Epithelial cell of esophagus (primary cell): ENCODE data around the gene AFAP1.

Experiments used
- DNase-seq: peaks from one replicate; pipeline ENCODE4 v3.0.0; 2010; ENCODE audit warnings: low read depth
- H3K4me3 ChIP-seq: 2 replicates; pipeline ENCODE4 v1.5.1; 2011; ENCODE audit warnings: mild to moderate bottlenecking, low read length, control low read depth
- TF ChIP-seq, protein P1 (sequence below): IDR thresholded peaks from 2 replicates; pipeline ENCODE4 v1.5.1; 2011; ENCODE audit warnings: low read depth, mild to moderate bottlenecking, low read length, control low read depth, inconsistent platforms; ENCODE audit not compliant: insufficient read depth; ENCODE audit errors: missing control alignments

The AFAP1 gene

DNA sequence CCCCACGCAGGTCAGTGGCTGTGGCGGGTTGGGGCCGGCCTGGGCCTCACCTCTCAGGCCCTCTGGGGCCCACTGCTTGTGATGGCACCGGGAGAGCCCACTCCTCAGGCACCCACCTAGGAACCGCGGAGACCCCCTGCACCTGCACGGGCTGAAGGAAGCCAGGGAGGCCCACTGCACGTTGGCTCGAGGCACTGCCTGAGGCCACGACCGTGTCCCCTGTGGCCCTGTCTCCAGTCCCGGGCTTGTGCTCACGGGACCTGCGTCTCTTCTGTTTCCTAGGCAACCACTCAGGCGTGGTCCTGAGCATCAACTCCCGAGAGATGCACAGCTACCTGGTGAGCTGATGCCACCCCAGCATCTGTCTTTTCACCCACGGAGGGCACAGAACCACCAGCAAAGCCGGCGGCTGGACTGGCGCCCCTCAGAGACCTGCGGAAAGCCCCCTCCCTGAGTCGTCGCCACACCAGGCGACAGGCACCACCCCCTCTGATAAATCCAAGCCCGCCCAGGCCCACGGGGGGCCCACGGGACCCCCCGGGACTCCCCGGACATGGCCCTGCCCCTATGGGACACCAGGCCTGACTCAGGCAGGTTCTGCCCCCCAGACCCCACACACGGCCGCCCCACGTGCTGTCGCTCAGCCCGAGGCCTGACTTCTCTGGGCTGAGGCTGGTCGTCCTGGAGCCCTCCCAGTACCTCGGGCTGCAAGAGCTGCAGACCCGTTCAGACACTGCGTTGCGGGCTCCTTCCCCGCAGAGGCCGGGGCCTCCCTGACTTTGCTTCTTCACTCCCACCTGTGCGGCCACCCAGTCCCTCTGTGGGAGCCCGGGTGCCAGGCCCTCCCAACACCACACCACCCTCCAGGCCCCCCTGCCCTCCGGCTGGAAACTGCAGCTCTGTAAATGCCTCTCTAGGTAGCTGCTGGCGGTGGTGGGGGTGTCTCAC, 199.5 kb downstream of the AFAP1 start:
- H3K4me3 ChIP-seq = no peak overlapping the region
- no peak for DNase-seq

GRCh38 chr4:7739077-7739917, 200.4 kb downstream of the AFAP1 start:
- H3K4me3 ChIP-seq = no peak overlapping the region
- TF ChIP-seq, protein P1, sequence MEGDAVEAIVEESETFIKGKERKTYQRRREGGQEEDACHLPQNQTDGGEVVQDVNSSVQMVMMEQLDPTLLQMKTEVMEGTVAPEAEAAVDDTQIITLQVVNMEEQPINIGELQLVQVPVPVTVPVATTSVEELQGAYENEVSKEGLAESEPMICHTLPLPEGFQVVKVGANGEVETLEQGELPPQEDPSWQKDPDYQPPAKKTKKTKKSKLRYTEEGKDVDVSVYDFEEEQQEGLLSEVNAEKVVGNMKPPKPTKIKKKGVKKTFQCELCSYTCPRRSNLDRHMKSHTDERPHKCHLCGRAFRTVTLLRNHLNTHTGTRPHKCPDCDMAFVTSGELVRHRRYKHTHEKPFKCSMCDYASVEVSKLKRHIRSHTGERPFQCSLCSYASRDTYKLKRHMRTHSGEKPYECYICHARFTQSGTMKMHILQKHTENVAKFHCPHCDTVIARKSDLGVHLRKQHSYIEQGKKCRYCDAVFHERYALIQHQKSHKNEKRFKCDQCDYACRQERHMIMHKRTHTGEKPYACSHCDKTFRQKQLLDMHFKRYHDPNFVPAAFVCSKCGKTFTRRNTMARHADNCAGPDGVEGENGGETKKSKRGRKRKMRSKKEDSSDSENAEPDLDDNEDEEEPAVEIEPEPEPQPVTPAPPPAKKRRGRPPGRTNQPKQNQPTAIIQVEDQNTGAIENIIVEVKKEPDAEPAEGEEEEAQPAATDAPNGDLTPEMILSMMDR = no peak
- DNase-seq = no peak

More for the DNA sequence above, 199.5 kb downstream of the AFAP1 start:
- TF ChIP-seq, protein P1 = no peak

- no peak for DNase-seq
- TF ChIP-seq, protein P1 = no peak
- no peak overlapping the region for H3K4me3 ChIP-seq
These were observed 201.1 kb downstream of the AFAP1 start for GRCh38 chr4:7738458-7739076.

DNA sequence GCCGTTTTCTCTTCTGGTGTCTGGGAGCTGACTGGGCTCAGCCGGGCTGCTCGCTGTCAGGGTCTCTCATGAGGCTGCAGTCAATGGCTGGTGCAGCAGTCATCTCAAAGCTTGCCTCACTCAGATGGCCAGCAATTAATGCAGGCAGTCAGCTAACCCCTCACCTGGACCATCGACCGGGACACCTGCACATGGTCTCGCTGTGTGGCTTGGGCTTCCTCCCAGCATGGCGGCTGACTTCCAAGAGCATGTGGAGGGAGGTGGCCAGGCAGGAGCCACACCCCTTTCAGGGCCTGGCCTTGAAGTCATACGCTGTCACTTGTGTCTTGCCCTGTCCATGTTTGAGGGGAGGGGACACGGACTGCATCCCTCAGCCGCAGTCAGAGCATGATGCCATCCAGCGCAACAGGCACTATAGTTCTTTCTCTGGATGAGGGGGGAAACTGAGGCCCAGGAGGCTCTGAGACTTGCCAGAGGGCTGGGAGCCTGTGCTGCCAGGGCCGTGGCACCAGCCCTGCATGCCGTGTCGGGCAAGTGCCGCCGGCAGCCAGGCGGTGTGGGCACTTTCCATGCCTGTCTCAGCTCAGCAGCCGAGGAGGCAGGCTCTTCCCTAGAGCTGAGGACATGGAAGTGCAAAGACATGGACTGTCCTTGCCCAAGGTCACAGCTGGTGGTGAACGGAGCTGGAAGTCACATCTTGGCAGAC, 201.8 kb downstream of the AFAP1 start:
- TF ChIP-seq, protein P1 = no peak
- DNase-seq = no peak
- H3K4me3 ChIP-seq = no peak overlapping the region

GRCh38 chr4:7737268-7737645, 202.4 kb downstream of the AFAP1 start:
- DNase-seq = no peak
- no peak overlapping the region for H3K4me3 ChIP-seq
- TF ChIP-seq, protein P1 = no peak

DNA sequence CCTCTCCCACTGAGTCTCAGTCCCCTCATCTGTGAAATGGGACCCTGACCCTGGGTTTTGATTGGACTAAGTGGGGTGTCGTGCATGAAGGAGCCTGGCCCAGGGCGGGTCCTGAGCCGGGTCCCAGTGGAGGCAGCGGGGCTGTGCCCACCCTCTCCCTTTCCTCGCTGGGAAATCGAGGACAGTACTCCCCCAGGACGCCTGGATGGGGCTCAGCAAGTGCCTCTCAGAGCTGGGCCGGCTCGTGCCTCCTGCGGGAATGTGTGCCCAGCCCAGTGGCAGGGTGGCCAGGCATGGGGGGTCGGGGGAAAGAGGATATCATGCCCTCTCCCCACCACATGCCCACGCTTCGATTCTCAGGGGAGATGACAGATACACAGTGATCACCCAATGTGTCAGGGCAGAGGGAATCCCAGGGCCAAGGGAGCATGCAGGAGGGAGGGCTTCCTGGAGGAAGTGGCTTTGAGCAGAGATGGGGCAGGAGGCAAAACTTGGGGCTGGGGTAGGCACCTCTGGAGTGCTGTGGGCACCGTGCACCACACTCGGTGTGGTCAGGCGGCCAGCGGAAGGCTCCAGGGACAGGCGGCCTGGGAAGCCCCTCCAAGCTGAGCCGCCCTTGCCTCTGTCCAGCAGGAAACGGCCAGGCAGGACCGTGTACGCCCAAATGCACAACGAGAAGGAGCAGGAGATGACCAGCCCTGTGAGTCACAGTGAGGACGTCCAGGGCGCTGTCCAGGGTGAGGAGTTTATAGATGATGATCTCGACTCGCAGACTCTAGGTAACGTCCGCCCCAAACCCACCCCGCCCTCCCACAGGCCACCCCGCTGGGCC, 203.0 kb downstream of the AFAP1 start:
- no peak for DNase-seq
- H3K4me3 ChIP-seq = no peak overlapping the region
- TF ChIP-seq, protein P1 = no peak
